GM10266 (cell line): ENCODE results near the gene PTPN7.
"Not testable (repeated sequence)": the region's sequence is repeated elsewhere in the genome, so short reads cannot be mapped to it uniquely, and the experiment has no call there.

Source experiments
- DNase-seq: peaks from one replicate; pipeline ENCODE4 v3.0.0; 2012; ENCODE audit errors: extremely low spot score
- TF ChIP-seq, protein P1 (sequence below): IDR thresholded peaks from 2 replicates; pipeline ENCODE4 v1.5.1; 2012; ENCODE audit warnings: mild to moderate bottlenecking, low read depth; ENCODE audit not compliant: control insufficient read depth, insufficient read depth; ENCODE audit errors: missing control alignments

The PTPN7 gene

DNA sequence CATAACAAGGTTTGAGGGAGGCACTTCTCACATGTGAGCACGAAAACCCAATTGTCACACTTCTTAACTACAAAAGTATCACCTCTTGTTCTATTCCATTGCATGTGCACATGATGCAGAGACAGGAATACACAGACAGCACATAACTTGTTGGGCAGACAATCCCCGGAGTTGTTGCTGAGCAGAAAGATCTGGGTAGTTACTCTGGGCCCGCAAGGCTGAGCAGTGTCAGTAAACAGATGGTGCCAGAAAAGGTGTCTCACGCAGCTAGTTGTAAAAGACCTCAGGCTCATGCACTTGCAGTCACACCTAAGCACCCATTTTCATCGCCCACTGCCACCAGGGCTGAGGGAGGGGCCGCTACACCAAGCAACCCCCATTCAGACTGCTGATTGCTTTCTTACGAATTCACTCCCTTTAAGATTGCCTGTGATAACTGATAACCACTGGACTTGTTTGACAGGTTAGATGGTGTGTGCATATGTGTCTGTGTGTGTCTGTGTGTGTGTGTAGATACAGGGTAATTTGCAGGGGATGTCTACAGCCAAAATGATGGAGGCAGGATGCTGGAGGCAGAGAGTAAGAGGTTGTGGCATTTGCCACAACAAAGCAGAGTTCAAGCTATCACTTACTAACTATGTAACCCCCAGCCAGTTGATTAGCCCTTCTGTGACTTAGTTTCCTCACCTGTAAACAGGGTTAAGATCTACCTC, 37.4 kb upstream of the PTPN7 start:
- no peak for DNase-seq
- TF ChIP-seq, protein P1, sequence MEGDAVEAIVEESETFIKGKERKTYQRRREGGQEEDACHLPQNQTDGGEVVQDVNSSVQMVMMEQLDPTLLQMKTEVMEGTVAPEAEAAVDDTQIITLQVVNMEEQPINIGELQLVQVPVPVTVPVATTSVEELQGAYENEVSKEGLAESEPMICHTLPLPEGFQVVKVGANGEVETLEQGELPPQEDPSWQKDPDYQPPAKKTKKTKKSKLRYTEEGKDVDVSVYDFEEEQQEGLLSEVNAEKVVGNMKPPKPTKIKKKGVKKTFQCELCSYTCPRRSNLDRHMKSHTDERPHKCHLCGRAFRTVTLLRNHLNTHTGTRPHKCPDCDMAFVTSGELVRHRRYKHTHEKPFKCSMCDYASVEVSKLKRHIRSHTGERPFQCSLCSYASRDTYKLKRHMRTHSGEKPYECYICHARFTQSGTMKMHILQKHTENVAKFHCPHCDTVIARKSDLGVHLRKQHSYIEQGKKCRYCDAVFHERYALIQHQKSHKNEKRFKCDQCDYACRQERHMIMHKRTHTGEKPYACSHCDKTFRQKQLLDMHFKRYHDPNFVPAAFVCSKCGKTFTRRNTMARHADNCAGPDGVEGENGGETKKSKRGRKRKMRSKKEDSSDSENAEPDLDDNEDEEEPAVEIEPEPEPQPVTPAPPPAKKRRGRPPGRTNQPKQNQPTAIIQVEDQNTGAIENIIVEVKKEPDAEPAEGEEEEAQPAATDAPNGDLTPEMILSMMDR, result no peak

DNA sequence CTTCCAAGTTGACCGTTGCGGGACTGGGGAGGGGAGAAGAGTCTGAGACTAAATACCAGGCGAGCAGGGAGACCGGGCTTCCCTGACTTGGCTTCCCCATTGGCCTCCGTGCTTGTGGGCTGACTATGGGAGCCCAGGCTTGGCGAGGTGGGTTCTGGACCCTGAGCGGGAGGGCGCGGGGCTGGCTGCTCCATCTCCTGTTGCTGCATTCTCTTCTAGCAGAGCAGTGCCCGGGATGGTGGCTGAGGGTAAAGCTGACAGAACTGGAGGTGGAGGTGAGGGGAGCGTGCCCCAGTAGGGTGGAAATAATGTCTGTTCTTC, 33.9 kb upstream of the PTPN7 start:
- no peak for DNase-seq
- TF ChIP-seq, protein P1, result no peak

DNA sequence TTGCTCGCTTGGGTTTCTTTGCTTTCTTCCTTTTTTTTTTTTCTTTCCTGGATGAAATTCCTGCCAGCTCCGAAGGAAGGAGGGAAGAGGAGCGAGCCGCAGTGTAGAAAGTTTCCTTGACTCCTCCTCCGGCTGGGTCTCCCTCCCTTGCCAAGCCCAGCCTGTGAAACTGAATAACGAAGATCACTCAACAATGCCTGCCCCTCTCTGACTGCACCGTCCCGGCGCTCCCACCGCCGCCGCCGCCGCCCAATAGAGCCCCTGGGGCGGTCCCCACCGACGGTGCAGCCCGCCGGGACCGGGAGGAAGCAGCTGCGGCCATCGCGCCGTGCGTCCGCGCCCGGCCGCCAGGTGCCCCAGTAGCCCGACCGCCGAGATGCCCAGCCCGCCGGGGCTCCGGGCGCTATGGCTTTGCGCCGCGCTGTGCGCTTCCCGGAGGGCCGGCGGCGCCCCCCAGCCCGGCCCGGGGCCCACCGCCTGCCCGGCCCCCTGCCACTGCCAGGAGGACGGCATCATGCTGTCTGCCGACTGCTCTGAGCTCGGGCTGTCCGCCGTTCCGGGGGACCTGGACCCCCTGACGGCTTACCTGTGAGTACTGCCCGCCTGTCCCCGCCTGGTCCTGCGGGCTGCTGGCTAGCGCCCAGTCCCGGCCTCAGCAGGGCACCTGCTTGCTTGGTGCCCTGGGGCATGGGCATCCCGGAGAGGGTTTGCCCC, 33.4 kb upstream of the PTPN7 start, which contains the start of gene LGR6:
LGR6 (plus strand) TSS at position 186 of the 714 bp plus-strand sequence; CDS start at position 377, 191 bp downstream.
- no peak for DNase-seq
- TF ChIP-seq, protein P1, result no peak

DNA sequence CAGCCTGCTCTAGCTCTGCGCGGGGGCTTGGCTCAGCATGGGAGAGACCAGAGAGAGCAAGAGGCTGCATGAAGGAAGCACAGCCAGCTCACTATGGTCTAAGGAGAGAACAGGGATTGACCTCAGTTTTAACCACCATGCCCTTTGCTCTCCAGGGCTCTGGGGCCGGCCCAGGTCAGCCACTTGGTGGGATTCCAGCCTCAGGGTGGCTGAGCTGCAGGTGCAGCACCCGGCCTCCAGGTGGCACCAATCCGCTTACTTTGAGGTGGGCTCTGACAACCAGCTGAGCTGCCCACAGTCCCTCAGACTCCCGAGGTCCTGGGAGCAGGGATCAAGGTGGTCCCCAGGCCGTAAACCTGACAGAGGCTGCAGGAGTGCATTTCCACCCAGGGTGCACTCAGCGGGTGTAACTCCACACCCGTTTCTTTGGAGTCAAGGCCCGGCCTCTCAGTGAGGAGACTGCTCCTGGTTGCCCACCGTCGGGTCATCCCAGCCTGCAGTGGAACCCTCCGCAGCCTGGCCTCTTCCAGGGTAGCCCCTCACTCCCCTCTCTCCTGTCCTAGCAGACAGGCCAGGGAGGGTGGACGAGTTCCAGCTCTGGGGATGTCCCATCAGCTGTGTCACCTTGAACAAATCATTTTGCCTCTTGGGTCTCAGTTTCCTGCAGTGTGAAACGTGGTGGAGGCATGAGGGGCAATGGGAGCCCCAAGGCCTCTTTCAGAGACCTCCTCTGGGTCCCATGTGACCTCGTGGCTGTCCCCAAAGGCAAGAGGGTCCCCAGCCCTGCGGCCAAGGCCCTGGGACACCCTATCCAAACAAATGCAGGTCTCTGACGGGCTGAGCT, 32.6 kb upstream of the PTPN7 start:
- TF ChIP-seq, protein P1, result peak; percentile 94
- peak; percentile 87 for DNase-seq

DNA sequence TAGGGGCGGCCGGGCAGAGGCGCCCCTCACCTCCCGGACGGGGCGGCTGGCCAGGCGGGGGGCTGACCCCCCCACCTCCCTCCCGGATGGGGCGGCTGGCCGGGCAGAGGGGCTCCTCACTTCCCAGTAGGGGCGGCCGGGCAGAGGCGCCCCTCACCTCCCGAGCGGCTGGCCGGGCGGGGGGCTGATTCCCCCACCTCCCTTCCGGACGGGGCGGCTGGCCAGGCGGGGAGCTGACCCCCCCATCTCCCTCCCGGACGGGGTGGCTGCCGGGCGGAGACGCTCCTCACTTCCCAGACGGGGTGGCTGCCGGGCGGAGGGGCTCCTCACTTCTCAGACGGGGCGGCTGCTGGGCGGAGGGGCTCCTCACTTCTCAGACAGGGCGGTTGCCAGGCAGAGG, 31.0 kb upstream of the PTPN7 start:
- not testable (repeated sequence) for DNase-seq

DNA sequence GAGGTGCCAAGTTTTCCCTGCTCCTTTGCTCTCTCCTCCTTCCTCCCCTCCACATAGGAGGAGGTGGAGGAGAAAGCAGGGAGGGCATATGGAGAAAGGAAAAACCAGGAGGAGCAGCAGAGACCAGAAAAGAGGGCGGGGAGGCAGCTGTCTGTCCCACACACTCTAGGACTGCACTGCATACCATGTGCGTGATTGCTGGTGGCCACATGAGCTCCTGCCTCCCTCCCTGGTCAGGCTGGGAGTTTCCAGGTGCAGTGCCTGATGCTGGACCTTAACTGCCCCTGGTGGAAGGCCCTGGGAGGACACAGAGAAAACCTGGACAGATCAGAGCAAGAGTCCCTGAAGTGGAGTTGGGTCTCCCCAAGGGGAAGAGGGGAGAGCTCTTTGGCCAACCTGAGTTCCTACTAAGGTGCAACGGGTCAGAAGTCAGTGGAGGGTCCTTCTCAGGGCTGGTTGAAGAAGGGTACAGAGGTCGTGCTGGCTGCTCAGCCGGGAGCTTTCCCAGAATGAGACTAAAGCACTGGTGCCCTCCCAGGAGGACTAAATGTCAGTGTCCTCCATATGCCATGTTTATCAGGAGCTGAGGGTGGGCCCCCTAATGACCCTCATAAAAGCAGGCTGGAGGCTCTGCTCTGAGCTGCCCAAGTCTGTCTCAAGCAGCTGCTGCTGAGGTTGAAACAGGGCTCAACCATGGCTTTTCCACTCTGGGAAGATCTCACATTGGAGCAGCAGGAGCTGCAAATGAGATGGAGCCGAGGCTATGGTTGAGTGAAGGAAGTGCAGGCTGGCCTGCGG, 29.7 kb upstream of the PTPN7 start:
- no peak for DNase-seq
- TF ChIP-seq, protein P1, result no peak

DNA sequence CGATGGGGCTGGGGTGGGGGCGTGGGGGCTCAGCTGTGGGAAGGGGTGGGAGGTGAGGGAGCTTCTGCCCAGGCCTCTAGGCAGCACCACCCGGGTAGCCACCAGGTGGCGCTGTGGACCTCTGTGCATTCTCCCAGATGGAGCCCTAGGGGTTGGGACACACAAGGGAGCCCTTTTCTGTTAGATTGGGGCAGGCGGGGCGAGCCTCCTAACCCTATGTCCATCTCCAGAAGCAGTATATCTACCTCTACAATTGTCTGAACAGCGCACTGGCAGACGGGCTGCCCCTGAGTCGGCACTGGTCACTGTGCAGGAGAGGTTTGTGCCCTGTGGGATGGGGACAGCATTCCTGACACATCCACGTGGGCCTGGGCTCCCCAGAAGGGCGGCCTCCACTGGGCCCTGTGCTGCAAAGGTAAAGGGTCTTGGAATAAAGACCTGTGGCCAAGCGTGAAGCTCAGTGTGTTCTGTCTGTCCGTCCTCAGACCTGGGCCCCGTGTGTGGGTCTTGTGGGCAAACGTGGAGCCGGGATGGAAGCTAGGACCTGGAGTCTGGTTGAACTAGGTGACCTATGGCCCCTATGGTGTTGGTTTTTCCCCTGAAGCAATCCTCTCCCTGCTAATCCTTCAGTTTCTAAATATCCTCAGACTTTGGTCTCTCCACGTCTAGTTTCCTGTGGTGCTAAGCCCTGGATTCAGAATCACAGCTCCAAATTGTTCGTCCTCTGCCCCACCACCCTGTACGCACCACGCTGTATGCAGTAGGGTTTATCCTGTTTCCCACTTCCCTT, 28.8 kb upstream of the PTPN7 start:
- peak; percentile 61 for DNase-seq
- TF ChIP-seq, protein P1, result peak; percentile 80
